Measurements from ENCODE around the gene GLRA1.
"Not testable (repeated sequence)": the region's sequence is repeated elsewhere in the genome, so short reads cannot be mapped to it uniquely, and the experiment has no call there.

Gene GLRA1

GRCh38 chr5:151787817-151788216 is 136.8 kb downstream of the GLRA1 start:
- Histone ChIP-seq H3K27ac (ENCODE audit: low read depth, low read length, poor library complexity, severe bottlenecking) (no peak overlapping the region), H3K4me2 (ENCODE audit: low read length) (no peak overlapping the region), H3K9me3 (ENCODE audit: low read length) (no peaks in the 10 kb centered on the region), H4K20me1 (ENCODE audit: insufficient read depth, low read length) (peaks cover 4% of the 10 kb centered on the region; the same call in 1 of the 2 replicates), H3K27me3 (ENCODE audit: insufficient read depth, low read length) (no peaks in the 10 kb centered on the region), H3K4me3 (ENCODE audit: low read depth, low read length, poor library complexity, severe bottlenecking) (no peak overlapping the region), H3K36me3 (ENCODE audit: insufficient read depth, low read length) (peaks cover 78% of the 10 kb centered on the region), H2AFZ (ENCODE audit: low read length) (no peak overlapping the region), H3F3A (ENCODE audit: insufficient read depth, low read length) (no peaks in the 10 kb centered on the region), H3K4me1 (ENCODE audit: insufficient read depth, low read length, severe bottlenecking) (no peaks in the 10 kb centered on the region), H3K79me2 (ENCODE audit: insufficient read depth, low read length) (peaks cover 69% of the 10 kb centered on the region), H3K9ac (ENCODE audit: low read length) (no peak overlapping the region), H3K9me2 (ENCODE audit: low read depth, low read length) (no peaks in the 10 kb centered on the region)
- no peak for TF ChIP-seq EZH2 (IDR thresholded peaks at IDR 0.05; ENCODE audit: borderline replicate concordance, low read length)
- TF ChIP-seq CTCF (IDR thresholded peaks at IDR 0.05; ENCODE audit: low read length), result no peak

- H3K27me3 ChIP-seq (ENCODE audit: insufficient read depth, low read length), result no peaks in the 10 kb centered on the region
- no peak overlapping the region for H3K9ac ChIP-seq (ENCODE audit: low read length)
- H3K4me1 ChIP-seq (ENCODE audit: insufficient read depth, low read length, severe bottlenecking), result peaks cover 11% of the 10 kb centered on the region
- H3K9me2 ChIP-seq (ENCODE audit: low read depth, low read length), result no peaks in the 10 kb centered on the region
- no peak overlapping the region for H2AFZ ChIP-seq (ENCODE audit: low read length)
- TF ChIP-seq EZH2 (IDR thresholded peaks at IDR 0.05; ENCODE audit: borderline replicate concordance, low read length) (no peak), CTCF (IDR thresholded peaks at IDR 0.05; ENCODE audit: low read length) (no peak)
- H3K4me2 ChIP-seq (ENCODE audit: low read length), result no peak overlapping the region
- no peak overlapping the region for H3K27ac ChIP-seq (ENCODE audit: low read depth, low read length, poor library complexity, severe bottlenecking)
- H4K20me1 ChIP-seq (ENCODE audit: insufficient read depth, low read length), result peaks cover 8% of the 10 kb centered on the region
- no peaks in the 10 kb centered on the region for H3F3A ChIP-seq (ENCODE audit: insufficient read depth, low read length)
- H3K4me3 ChIP-seq (ENCODE audit: low read depth, low read length, poor library complexity, severe bottlenecking), result no peak overlapping the region
- no peaks in the 10 kb centered on the region for H3K9me3 ChIP-seq (ENCODE audit: low read length)
- H3K79me2 ChIP-seq (ENCODE audit: insufficient read depth, low read length), result peaks cover 82% of the 10 kb centered on the region
- H3K36me3 ChIP-seq (ENCODE audit: insufficient read depth, low read length), result peaks cover 71% of the 10 kb centered on the region
Observed at GRCh38 chr5:151786468-151786867, 138.2 kb downstream of the GLRA1 start.

- H3K9me3 ChIP-seq (ENCODE audit: low read length), result no peaks in the 10 kb centered on the region
- peaks cover 32% of the 10 kb centered on the region for H3K4me1 ChIP-seq (ENCODE audit: insufficient read depth, low read length, severe bottlenecking)
- no peaks in the 10 kb centered on the region for H3K27me3 ChIP-seq (ENCODE audit: insufficient read depth, low read length)
- no peak overlapping the region for H3K27ac ChIP-seq (ENCODE audit: low read depth, low read length, poor library complexity, severe bottlenecking)
- peaks cover 57% of the 10 kb centered on the region for H3K36me3 ChIP-seq (ENCODE audit: insufficient read depth, low read length)
- no peak overlapping the region for H3K9ac ChIP-seq (ENCODE audit: low read length)
- no peaks in the 10 kb centered on the region for H3K9me2 ChIP-seq (ENCODE audit: low read depth, low read length)
- H3K79me2 ChIP-seq (ENCODE audit: insufficient read depth, low read length), result peaks cover 90% of the 10 kb centered on the region
- no peaks in the 10 kb centered on the region for H3F3A ChIP-seq (ENCODE audit: insufficient read depth, low read length)
- H2AFZ ChIP-seq (ENCODE audit: low read length), result no peak overlapping the region
- no peak overlapping the region for H3K4me2 ChIP-seq (ENCODE audit: low read length)
- no peak overlapping the region for H3K4me3 ChIP-seq (ENCODE audit: low read depth, low read length, poor library complexity, severe bottlenecking)
- TF ChIP-seq CTCF (IDR thresholded peaks at IDR 0.05; ENCODE audit: low read length), result no peak
- no peak for TF ChIP-seq EZH2 (IDR thresholded peaks at IDR 0.05; ENCODE audit: borderline replicate concordance, low read length)
- H4K20me1 ChIP-seq (ENCODE audit: insufficient read depth, low read length), result peaks cover 9% of the 10 kb centered on the region
Observed at GRCh38 chr5:151784141-151784540, 140.5 kb downstream of the GLRA1 start.

GRCh38 chr5:151783664-151784063 is 141.0 kb downstream of the GLRA1 start:
- H3K27ac ChIP-seq (ENCODE audit: low read depth, low read length, poor library complexity, severe bottlenecking); H3K4me2 ChIP-seq (ENCODE audit: low read length): not testable (repeated sequence)

More at GRCh38 chr5:151783664-151784063, 141.0 kb downstream of the GLRA1 start:
- not testable (repeated sequence) for H3F3A ChIP-seq (ENCODE audit: insufficient read depth, low read length); H4K20me1 ChIP-seq (ENCODE audit: insufficient read depth, low read length); H3K27me3 ChIP-seq (ENCODE audit: insufficient read depth, low read length); H3K9me2 ChIP-seq (ENCODE audit: low read depth, low read length); H2AFZ ChIP-seq (ENCODE audit: low read length); H3K4me3 ChIP-seq (ENCODE audit: low read depth, low read length, poor library complexity, severe bottlenecking); H3K9me3 ChIP-seq (ENCODE audit: low read length); H3K9ac ChIP-seq (ENCODE audit: low read length)
- H3K79me2 ChIP-seq (ENCODE audit: insufficient read depth, low read length), result peaks cover 94% of the 10 kb centered on the region
- H3K4me1 ChIP-seq (ENCODE audit: insufficient read depth, low read length, severe bottlenecking), result peaks cover 37% of the 10 kb centered on the region
- H3K36me3 ChIP-seq (ENCODE audit: insufficient read depth, low read length), result peaks cover 57% of the 10 kb centered on the region
